GM18508 (cell line): ENCODE results near the gene LDB2.

ENCODE experiments used
- ATAC-seq: cut with Tn5 transposase; IDR thresholded peaks from one replicate; pipeline ENCODE4 v1.9.1; 2021; ENCODE audit warnings: moderate number of reproducible peaks; ENCODE audit not compliant: insufficient read depth, unreplicated experiment

The LDB2 gene

DNA sequence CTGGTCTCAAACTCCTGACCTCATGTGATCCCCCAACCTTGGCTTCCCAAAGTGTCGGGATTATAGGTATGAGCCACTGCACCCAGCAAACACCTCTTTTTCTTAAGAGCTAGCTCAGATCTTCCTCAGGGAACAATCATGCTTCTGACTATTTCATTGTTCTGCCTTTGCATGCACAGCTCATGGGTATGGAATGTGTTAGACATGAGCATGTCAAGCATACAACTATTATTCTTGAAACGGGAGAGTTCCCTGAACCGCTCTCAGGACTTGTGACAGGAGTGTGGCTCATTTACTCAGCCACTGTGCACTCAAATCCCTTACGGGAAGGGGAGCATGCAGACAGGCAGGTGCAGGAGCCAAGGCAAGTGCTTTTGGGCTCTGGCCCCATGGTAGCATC is 440.5 kb downstream of the LDB2 start:
- ATAC-seq: no peak
